NCI-H1436 (cell line): ENCODE data around the gene ELL.

Experiments
- DNase-seq: peaks from one replicate; lab custom pipeline; 2025; lab: John Stamatoyannopoulos, UW

The ELL gene

GRCh38 chr19:18469069-18469846, 52.6 kb downstream of the ELL start:
- DNase-seq: peak; percentile 16

- no peak for DNase-seq
Observed at GRCh38 chr19:18468517-18468916, 53.4 kb downstream of the ELL start.

- DNase-seq: no peak
Observed at GRCh38 chr19:18467978-18468377, 53.9 kb downstream of the ELL start.

- DNase-seq: no peak
Observed at GRCh38 chr19:18466354-18466753, 55.5 kb downstream of the ELL start.

DNA sequence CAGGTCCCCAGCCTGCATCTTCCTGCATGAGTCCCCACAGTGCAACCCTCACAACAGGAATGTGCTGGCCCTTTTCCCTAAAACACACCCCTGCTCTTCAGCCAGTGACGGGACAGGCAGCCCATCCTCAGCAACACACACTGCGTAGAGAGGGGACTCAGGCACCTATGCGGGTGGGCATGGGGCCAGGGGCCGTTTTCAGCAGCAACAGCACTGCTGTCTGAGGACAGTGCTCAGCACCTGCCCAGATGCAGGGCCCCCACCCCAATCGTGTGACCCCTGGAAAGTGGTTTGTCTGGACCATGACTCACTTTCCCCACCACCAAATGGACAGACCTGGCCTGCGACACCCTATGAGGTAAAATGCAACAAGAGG, 55.9 kb downstream of the ELL start:
- no peak for DNase-seq

DNA sequence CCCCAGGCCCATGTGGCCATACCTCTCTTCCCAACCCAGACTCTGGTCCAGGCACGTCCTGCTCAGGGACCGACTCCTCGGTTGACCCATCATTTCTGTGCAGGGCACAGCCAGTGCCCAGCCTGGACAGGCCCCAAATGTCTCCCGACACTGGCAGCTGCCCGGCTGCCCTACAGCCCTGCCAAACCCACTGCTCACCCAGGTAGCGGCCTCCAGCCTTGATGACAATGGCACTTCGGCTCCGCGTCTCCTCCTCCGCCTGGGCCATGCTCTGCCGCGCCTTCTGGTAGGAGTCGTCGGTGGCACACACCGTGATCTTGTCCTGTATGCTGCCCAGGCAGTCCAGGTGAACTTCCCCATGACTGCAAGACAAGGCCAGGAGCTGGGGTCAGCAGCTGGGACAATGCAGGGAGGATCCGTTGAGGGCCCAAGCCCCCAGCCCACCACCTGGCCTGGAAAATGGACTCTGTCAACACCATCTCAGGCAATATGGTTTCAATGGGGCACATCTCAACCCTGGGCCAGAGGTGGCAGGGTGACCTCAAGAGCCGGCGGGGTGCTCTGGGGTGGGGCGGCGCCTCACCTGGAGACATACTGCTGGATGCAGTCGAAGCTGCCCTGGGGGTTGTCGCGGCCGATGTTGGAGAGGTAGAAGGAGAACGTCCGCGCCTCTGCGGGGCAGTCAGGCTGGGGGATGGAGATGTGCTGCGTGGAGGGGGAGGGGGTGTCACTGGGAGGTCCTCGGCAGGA, 56.5 kb downstream of the ELL start:
- DNase-seq: no peak

GRCh38 chr19:18464646-18465045, 57.2 kb downstream of the ELL start:
- DNase-seq: no peak

GRCh38 chr19:18461471-18461870, 60.4 kb downstream of the ELL start:
- no peak for DNase-seq

- no peak for DNase-seq
Observed at GRCh38 chr19:18460900-18461299, 61.0 kb downstream of the ELL start.

- no peak for DNase-seq
Observed at GRCh38 chr19:18457483-18458331, 64.2 kb downstream of the ELL start.

- no peak for DNase-seq
Observed at GRCh38 chr19:18456974-18457373, 64.9 kb downstream of the ELL start.

GRCh38 chr19:18456279-18456678, 65.6 kb downstream of the ELL start:
- no peak for DNase-seq

DNA sequence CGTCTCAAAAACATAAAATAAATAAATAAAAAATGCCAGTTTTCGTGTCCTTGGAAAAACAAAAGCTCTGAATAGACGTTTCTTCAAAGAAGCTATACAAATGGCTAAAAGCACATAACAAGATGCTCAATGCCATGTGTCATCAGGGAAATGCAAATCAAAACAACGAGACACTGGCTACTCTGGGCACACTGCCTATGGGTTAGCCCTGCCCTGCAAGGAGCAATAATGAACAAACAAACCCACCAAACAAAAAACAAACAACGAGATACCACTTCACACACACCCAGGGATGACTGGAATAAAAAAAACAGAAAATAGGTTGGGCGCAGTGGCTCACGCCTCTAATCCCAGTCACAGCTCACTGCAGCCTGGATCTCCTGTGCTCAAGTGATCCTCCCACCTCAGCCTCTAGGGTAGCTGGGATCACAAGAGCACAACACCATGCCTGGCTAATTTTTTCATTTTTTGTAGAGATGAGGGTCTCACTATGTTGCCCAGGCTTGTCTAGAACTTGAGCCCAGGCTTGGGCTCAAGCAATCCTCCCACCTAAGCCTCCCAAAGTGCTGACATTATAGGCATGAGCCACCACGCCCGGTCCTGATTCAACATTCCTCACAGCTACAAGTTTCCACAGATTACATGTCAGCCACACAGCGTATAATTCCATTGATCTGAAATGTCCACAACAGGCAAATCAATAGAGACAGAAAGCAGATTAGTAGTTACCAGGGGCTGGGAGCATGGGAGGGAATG, 68.4 kb downstream of the ELL start:
- DNase-seq: no peak

DNA sequence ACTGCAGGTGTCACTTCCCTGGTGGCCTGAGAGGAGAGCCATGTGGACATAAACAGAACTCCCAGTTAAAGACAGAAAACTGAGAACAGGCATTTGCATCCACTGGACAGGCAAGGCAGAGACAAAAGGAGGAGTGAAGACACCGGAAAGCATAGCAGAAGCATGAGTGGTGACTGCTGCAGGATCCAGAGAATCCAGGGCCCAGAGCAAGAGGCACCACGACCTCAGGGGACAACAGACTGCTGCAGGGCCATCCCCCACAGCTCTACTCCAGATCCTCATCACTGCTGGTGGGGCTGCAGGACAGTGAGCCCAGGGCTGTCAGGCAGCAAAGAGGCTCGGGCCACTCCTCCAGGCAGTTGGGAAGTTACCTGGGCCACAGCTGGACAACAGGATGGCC, 69.5 kb downstream of the ELL start:
- DNase-seq: no peak

GRCh38 chr19:18450931-18451836, 70.7 kb downstream of the ELL start:
- peak; percentile 87 for DNase-seq

DNA sequence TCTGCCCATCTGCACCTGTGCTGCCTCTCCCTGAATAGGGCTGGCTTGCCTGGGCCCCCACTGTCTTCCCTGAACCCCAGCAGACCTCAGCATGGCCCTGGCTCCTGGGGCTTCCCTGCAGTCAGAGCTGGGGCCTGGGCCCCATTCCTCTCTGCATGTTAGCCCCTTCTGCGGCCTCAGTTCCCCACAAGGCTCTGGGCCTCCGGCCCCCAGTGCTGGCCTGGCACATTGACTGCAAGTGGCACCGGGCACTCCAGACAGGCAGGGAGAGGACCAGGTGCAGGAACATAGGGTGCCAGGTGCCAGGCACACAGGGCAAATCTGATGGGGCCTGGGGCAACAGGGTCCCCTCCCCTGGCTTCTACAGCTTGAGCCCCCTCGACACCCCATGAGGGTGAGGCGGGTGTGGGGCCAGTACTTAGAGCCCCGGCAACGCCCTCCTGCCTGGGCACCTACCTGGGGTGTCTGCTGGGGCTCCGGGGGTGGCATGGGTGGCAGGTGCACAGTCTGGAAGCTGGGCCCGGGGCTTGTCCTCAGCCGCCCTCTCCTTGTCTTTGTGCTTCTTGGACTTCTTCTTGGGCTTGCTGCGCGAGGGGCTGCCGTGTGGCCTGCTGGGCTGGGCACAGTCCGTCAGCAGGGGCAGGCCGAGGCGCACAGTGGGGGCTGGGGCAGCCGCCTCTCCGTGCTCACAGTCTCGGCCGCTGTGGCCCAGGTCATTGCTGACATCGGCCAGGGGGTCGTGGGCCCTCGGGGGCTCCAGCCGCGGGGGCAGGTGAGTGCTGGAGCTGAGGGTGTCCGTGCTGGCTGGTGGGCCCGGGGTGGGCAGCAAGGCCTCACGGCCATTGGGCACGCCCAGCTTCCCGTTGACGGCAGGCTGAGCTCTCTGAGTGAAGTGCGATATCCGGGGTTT, 71.6 kb downstream of the ELL start:
- no peak for DNase-seq

GRCh38 chr19:18449552-18449951, 72.3 kb downstream of the ELL start:
- no peak for DNase-seq

DNA sequence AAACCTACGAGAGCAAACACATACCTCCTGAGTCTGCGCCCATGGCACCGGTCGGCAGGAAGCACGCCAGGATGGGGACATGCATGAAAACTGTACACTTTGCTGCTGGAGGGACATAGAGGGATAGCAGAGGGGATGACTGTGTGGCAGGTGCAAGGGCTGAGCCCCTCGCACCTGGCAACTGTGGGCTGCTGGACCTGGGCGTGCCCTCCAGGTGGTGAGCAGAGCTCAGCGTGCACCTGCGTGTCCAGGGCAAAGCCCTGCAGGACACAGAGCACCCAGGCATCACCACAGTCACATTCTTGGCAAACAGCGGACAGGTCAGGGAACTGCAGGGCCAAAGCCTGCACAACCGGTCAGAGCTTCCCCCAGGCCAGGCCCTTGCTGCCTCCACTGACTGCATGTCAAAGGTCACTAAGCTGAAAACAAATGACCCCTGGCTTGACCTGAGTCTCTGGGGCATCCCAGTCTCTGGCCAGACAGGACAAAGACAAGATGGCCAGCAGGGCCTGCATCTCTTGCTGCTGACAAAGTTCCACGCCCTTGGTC, 75.0 kb downstream of the ELL start:
- no peak for DNase-seq

- no peak for DNase-seq
Observed at GRCh38 chr19:18446145-18446810, 75.6 kb downstream of the ELL start.
